Natural killer cell treated with Interleukin-12 subunit alpha and Interleukin-12 subunit beta and Interleukin-15 and Interleukin-18, amount 100 ng/mL, for 72 hours (primary cell): ENCODE data around the gene CPB1. TPM values are rescaled to one million over a fixed set of nuclear protein-coding genes. Genes with fewer than 3 reads are reported as not detected.

ENCODE experiments used
- total RNA-seq, 2 donors: library from RNA; stranded (reverse); gene quantifications; one replicate each; pipeline ENCODE4 v1.2.3, GENCODE V29; 2022

CPB1 gene
- total RNA-seq, 2 donors from 2014 or later = not detected

Other genes with a start within 250 kb of the CPB1 start
- gene AGTR1, start 129.9 kb upstream of the CPB1 start, total RNA-seq = not detected
- 1 to 10 TPM in 1 of 2 donors, not detected in 1; 2.9 TPM for gene CPA3, start 37.5 kb downstream of the CPB1 start, total RNA-seq
- 100 to 1,000 TPM in 1 of 2 donors, 10 to 100 TPM in 1; 83.5 to 112 TPM for gene GYG1, start 163.7 kb downstream of the CPB1 start, total RNA-seq